NOMO-1 treated with DMSO at 0.1 percent for 48 hours (cell line): Measurements from ENCODE around the gene LEPROT.
"Not testable (repeated sequence)": the region's sequence is repeated elsewhere in the genome, so short reads cannot be mapped to it uniquely, and the experiment has no call there.

Experiments used
- DNase-seq: peaks from one replicate; lab custom pipeline; 2025; ENCODE audit not compliant: unreplicated experiment; lab: John Stamatoyannopoulos, UW

The LEPROT gene

DNA sequence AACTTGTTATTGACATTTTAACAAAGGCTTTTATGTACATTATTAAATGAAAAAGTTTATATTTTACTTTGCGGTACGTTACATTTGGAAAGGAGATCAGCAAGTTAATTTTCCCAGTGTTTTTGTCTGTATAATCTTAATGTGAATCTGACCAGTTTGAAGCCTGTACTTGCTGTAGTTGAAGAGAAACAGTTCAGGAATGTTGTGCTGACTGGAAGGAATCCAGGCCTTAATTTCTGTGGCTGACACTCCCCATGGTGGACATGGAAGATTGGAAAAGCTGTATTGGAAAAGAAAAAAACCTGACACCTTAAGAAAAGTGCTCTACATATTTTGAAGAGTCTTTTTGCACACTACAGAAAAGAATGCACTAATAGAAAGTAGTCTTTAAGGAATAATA lies 15.5 kb downstream of the LEPROT start:
- DNase-seq, result no peak

- DNase-seq, result no peak
Measured at GRCh38 chr1:65437616-65438015, 17.1 kb downstream of the LEPROT start.

DNA sequence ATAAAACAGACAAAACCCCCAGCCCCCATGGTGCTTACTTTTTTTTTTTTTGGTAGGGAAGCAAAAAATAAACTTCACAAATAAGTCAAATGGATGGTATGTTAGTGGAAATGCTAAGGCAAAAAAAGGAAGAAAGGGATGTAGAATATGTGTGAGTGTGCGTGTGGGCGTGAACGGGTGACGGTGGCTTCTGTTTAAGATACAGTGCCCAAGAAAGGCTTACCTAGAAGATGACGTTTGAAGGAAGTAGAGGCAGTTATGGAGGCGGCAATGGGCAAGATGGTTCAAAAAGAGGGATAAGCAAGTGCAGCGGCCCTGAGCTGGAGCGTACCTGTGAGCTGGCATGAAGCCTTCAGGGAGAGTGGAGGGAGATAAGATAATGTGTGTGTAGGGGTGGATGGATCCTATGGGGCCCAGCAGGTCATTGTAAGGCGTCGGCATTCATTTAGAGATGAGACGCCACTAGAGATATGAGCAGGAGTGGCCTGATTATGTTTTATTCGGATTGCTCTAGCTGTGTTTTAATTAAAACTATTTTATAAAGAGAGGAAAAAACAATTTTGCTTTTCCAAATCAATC lies 19.9 kb downstream of the LEPROT start:
- DNase-seq, result no peak

- DNase-seq, result no peak
Measured at GRCh38 chr1:65440915-65441314, 20.4 kb downstream of the LEPROT start.

DNA sequence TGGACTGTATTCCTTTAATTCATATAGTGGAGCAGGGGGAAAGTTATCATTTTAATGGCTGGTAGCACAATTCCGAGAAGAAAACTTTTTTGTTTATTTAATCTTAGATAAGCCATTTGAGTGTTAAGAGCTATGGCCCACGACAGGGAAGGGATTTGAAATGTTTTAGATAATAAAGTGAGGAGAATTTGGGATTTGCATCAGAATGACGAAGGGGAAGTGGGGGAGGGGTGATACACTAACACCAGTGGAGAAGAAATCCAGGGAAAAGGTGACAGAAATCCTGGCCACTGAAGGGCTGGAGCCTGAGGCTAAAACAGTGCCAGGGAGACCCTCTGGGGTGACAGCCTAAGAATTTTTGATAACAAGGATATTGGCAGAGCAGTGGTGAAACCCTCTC lies 21.0 kb downstream of the LEPROT start:
- DNase-seq, result no peak

GRCh38 chr1:65442442-65442841 lies 22.0 kb downstream of the LEPROT start:
- DNase-seq, result no peak

- no peak for DNase-seq
Measured at GRCh38 chr1:65443647-65444046, 23.2 kb downstream of the LEPROT start.

DNA sequence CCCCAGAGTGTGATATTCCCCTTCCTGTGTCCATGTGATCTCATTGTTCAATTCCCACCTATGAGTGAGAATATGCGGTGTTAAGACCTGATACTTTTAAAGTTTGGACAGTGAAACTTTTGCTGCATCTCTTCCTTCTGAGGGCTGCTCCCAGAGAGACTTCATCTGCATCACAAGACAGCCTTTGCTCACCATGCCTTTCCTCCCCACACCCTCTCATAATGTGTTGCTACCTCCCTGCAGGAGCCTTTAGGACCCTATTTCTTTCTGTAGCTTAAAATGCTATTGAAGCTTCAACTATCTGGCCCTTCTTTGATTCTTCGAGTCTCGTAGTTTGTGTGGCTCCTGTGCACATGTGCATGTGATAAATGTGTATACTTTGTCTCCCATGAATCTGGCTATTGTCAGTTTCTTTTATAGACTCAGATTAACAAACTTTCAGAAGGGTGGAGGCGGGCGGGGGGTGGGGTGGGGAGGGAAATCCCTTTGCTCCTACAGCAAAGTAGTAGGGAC lies 23.7 kb downstream of the LEPROT start:
- DNase-seq, result no peak

DNA sequence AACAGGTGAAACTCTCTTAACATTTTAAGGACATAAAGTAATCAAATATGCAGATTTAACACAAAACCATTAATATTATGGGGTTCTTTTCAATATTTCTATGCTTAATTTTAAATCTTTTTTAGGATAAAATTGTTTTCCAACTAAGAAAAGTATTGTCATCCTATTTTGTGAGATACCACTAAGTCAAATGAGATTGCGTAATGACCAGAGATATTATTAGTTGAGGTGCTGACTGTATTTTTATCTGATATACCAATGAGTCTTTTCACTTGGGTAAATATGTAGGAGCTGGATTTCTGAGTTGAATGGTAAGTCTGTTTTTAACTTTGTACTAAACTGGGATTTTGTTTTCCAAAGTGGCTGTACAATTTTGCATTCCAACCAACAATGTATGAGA lies 25.4 kb downstream of the LEPROT start:
- DNase-seq, result no peak

GRCh38 chr1:65449214-65449823 lies 28.9 kb downstream of the LEPROT start:
- no peak for DNase-seq

- not testable (repeated sequence) for DNase-seq
Measured at GRCh38 chr1:65455678-65456077, 35.2 kb downstream of the LEPROT start.

GRCh38 chr1:65456481-65456880 lies 36.0 kb downstream of the LEPROT start:
- no peak for DNase-seq

- no peak for DNase-seq
Measured at GRCh38 chr1:65457868-65458267, 37.4 kb downstream of the LEPROT start.

DNA sequence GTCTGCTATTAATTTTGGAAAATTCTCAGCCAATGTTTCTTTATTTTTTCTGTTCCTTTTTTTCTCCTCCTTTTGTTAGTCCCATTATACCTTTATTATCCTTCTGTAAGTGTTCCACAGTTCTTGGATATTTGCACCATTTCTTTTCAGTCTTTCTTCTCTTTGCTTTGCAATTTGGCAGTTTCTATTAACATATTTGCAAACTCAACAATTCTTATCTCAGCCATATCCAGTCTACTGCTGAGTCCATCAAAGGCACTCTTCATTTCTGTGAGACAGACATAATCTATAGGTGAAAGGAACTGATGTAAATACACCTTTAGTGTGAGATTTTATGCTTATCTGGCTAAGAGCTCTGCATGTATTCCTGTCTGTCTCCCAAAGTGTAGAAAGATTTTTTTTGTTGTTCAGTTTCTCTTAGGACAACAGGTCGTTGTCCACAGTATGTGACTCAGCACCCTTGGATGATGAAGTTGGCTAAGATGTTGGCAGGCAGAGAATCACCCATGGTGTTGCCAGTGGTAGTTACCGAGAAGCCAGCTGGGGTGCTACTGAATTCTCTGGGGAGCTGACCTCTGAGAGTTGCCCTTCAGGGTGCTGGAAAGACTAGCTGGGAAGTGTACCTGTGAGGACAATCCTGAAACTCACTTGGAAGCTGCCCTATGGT lies 38.4 kb downstream of the LEPROT start:
- no peak for DNase-seq

- DNase-seq, result peak; percentile 36
Measured at GRCh38 chr1:65459397-65459768, 38.9 kb downstream of the LEPROT start.

GRCh38 chr1:65465837-65466236 lies 45.4 kb downstream of the LEPROT start:
- not testable (repeated sequence) for DNase-seq

- DNase-seq, result no peak
Measured at GRCh38 chr1:65467536-65467935, 47.1 kb downstream of the LEPROT start.

GRCh38 chr1:65469126-65469888 lies 48.8 kb downstream of the LEPROT start:
- DNase-seq, result no peak

- no peak for DNase-seq
Measured at GRCh38 chr1:65469889-65470340, 49.4 kb downstream of the LEPROT start.

- no peak for DNase-seq
Measured at GRCh38 chr1:65470766-65471165, 50.3 kb downstream of the LEPROT start.

GRCh38 chr1:65471213-65471833 lies 50.9 kb downstream of the LEPROT start:
- DNase-seq, result no peak
